Brain microvascular endothelial cell (primary cell): ENCODE data around the gene DAPK1.
A peak's percentile ranks its signal among the peaks of the same experiment; 100 is the strongest.

Source experiments
- DNase-seq: peaks from one replicate; pipeline ENCODE4 v3.0.0-alpha.2; 2020
- H3K27ac ChIP-seq: fragments of 250-450 bp; sonication (Bioruptor Pico); 2 replicates; pipeline ENCODE4 v1.5.1; 2020; ENCODE audit warnings: mild to moderate bottlenecking, moderate library complexity
- H3K27me3 ChIP-seq: fragments of 250-450 bp; sonication (Bioruptor Pico); replicated peaks from 2 replicates; pipeline ENCODE4 v1.5.1; 2020; ENCODE audit warnings: mild to moderate bottlenecking
- H3K36me3 ChIP-seq: fragments of 250-450 bp; sonication (Bioruptor Pico); replicated peaks from 2 replicates; pipeline ENCODE4 v1.5.1; 2020; ENCODE audit warnings: mild to moderate bottlenecking
- H3K4me3 ChIP-seq: 2 replicates; pipeline ENCODE4 v1.5.1; 2011; ENCODE audit warnings: low read depth, mild to moderate bottlenecking, control low read depth, low read length, moderate library complexity
- in situ Hi-C: cut with HindIII; loops from 2 replicates; pipeline ENCODE4 v1.10.0; 2017; ENCODE audit warnings: low sequenced_read_pairs, low pct_ligation_motif_present
- TF ChIP-seq, protein P1 (sequence below): IDR thresholded peaks from 2 replicates; pipeline ENCODE4 v1.5.1; 2011; ENCODE audit warnings: low read depth, mild to moderate bottlenecking, moderate library complexity, low read length, control low read depth, inconsistent platforms; ENCODE audit errors: missing control alignments

Gene DAPK1

GRCh38 chr9:87534957-87535356 lies 37.3 kb downstream of the DAPK1 start:
- TF ChIP-seq, protein P1, sequence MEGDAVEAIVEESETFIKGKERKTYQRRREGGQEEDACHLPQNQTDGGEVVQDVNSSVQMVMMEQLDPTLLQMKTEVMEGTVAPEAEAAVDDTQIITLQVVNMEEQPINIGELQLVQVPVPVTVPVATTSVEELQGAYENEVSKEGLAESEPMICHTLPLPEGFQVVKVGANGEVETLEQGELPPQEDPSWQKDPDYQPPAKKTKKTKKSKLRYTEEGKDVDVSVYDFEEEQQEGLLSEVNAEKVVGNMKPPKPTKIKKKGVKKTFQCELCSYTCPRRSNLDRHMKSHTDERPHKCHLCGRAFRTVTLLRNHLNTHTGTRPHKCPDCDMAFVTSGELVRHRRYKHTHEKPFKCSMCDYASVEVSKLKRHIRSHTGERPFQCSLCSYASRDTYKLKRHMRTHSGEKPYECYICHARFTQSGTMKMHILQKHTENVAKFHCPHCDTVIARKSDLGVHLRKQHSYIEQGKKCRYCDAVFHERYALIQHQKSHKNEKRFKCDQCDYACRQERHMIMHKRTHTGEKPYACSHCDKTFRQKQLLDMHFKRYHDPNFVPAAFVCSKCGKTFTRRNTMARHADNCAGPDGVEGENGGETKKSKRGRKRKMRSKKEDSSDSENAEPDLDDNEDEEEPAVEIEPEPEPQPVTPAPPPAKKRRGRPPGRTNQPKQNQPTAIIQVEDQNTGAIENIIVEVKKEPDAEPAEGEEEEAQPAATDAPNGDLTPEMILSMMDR = no peak
- Histone ChIP-seq H3K36me3 (no peaks in the 10 kb centered on the region), H3K27ac (no peak overlapping the region), H3K4me3 (no peak overlapping the region), H3K27me3 (no peaks in the 10 kb centered on the region)
- in situ Hi-C loops = no loop called here
- no peak for DNase-seq

- no peaks in the 10 kb centered on the region for H3K36me3 ChIP-seq
- TF ChIP-seq, protein P1 = no peak
- no peaks in the 10 kb centered on the region for H3K27me3 ChIP-seq
- H3K27ac ChIP-seq = no peak overlapping the region
- no peak overlapping the region for H3K4me3 ChIP-seq
- in situ Hi-C loops = no loop called here
- no peak for DNase-seq
Observed at GRCh38 chr9:87535817-87536539, 38.3 kb downstream of the DAPK1 start.

DNA sequence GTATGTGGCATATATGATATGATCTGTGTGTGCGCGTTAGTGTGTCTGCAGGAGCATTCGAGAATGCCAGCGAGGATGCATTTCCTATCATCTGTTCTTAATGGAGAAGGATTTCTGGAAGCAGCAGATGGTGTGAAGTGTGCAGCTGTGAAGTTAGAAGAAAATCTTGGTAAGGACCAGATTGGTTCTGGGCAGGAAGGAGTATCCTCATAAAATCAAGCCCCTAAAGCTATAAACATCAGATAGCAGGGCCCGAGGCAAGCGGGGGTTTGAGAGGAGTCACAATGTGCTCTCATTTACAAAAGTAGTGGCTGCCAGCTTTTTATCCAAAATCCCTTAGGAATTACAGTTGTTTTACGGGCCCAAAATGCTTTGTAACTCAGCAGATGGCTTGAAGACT lies 40.0 kb downstream of the DAPK1 start:
- in situ Hi-C loops = no loop called here

GRCh38 chr9:87540444-87541105 lies 42.9 kb downstream of the DAPK1 start:
- Histone ChIP-seq H3K27ac (peak overlapping the region; percentile 52), H3K4me3 (no peak overlapping the region), H3K27me3 (no peaks in the 10 kb centered on the region), H3K36me3 (no peaks in the 10 kb centered on the region)
- peak; percentile 18 for DNase-seq
- in situ Hi-C loops = no loop called here
- TF ChIP-seq, protein P1 = no peak

More for the DNA sequence above, 40.0 kb downstream of the DAPK1 start:
- no peak for DNase-seq
- no peaks in the 10 kb centered on the region for H3K36me3 ChIP-seq
- no peak overlapping the region for H3K27ac ChIP-seq
- TF ChIP-seq, protein P1 = no peak
- H3K4me3 ChIP-seq = no peak overlapping the region
- H3K27me3 ChIP-seq = no peaks in the 10 kb centered on the region

DNA sequence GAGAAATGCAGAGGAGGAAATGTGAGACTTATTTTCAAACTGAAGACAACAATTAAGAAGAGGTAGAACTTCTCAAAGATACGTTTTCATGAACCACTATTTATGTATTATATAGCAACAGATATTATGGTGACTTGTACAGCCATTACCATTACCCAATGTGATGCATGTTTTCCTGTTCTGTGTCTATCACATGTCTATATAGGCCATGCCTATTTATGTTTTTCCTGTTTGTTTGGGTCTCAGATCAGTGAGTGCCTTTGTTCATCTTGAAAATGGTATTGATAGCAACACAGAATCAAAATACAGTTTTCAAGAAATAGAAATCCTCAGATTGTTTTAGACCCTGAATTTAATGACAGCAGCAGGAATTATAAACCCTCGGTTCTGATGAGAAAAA lies 44.0 kb downstream of the DAPK1 start:
- TF ChIP-seq, protein P1 = no peak
- H3K4me3 ChIP-seq = no peak overlapping the region
- H3K36me3 ChIP-seq = no peaks in the 10 kb centered on the region
- no peak for DNase-seq
- no peaks in the 10 kb centered on the region for H3K27me3 ChIP-seq
- H3K27ac ChIP-seq = no peak overlapping the region
- in situ Hi-C loops = no loop called here
